Gastrocnemius medialis (tissue), 4 donors: Measurements from ENCODE around the gene RPS6KC1. TPM values are rescaled to one million over a fixed set of nuclear protein-coding genes. Genes with fewer than 3 reads are reported as not detected.

Experiments
- ATAC-seq, 2 donors: fragments of 150-250 bp; one replicate each; pipeline ENCODE4 v1.9.1; 2016
- DNase-seq, 2 donors: peaks; one replicate each; pipeline ENCODE4 v3.0.0-alpha.2; 2019
- H3K27ac ChIP-seq, 4 donors: fragments of 200-600 bp; sonication (generic); 1 replicate in 1 of 4; 2 replicates in 3 of 4; pipeline ENCODE4 v1.5.1; 2016 to 2018; ENCODE audit warnings: mild to moderate bottlenecking in 2 of 4, moderate library complexity in 1 of 4
- H3K27me3 ChIP-seq, 3 donors: fragments of 200-600 bp; sonication (generic) in 2 of 3; 1 replicate in 1 of 3; 2 replicates in 2 of 3; pipeline versions ENCODE4 v1.5.1 to v1.6.0; 2016 to 2019; ENCODE audit warnings: mild to moderate bottlenecking in 1 of 3, moderate library complexity in 1 of 3
- H3K36me3 ChIP-seq, 2 donors: fragments of 200-600 bp; sonication (generic) in 1 of 2; one replicate each; pipeline ENCODE4 v1.5.1; 2017 to 2018
- H3K4me1 ChIP-seq, 2 donors: fragments of 200-600 bp; sonication (generic) in 1 of 2; one replicate each; pipeline ENCODE4 v1.5.1; 2016 to 2017; ENCODE audit warnings: mild to moderate bottlenecking in 2 of 2
- H3K4me3 ChIP-seq, 4 donors: fragments of 200-600 bp; sonication (generic) in 3 of 4; 1 replicate in 1 of 4; 2 replicates in 3 of 4; pipeline ENCODE4 v1.5.1; 2016 to 2019; ENCODE audit warnings: mild to moderate bottlenecking in 2 of 4
- H3K9me3 ChIP-seq, 3 donors: fragments of 200-600 bp; sonication (generic) in 2 of 3; 1 replicate in 1 of 3; 2 replicates in 2 of 3; pipeline ENCODE4 v1.5.1; 2016 to 2019
- POLR2A ChIP-seq, 2 donors: fragments of 450-650 bp; IDR thresholded peaks; one replicate each; pipeline ENCODE4 v1.6.1; 2017; ENCODE audit warnings: antibody characterized with exemption in 2 of 2, mild to moderate bottlenecking in 2 of 2, moderate library complexity in 2 of 2
- in situ Hi-C, 4 donors: fragments of 200-750 bp; cut with MboI; loops; one replicate each; pipeline versions ENCODE4 v1.15.0 to v1.8.0; 2017; ENCODE audit warnings: low sequenced_read_pairs in 4 of 4
- intact Hi-C: fragments of 100-400 bp; cut with DNase I; formaldehyde crosslinking; loops from one replicate; pipeline ENCODE4 v1.15.1; 2023; ENCODE audit warnings: low total_unique reads
- total RNA-seq, 4 donors: library from RNA; depleted of rRNA; stranded (reverse); fragments of >200 nt; gene quantifications; one replicate each; pipeline versions ENCODE4 v1.1.0 to v1.2.3, GENCODE V29; 2016
- TF ChIP-seq, protein P1 (sequence below), 5 experiments: fragments of 450-650 bp in 3 of 5; fragments of 200-600 bp in 2 of 5; sonication (generic) in 2 of 5; IDR thresholded peaks in 4 of 5; conservative IDR thresholded peaks in 1 of 5; 1 replicate in 4 of 5; 2 replicates in 1 of 5; pipeline ENCODE4 v1.5.1; 2016 to 2019; ENCODE audit warnings: antibody characterized with exemption in 5 of 5, mild to moderate bottlenecking in 3 of 5, moderate library complexity in 3 of 5

Gene RPS6KC1
- total RNA-seq, 4 donors from 2014 or later, result 14.5 to 22.2 (median 16.2) TPM

DNA sequence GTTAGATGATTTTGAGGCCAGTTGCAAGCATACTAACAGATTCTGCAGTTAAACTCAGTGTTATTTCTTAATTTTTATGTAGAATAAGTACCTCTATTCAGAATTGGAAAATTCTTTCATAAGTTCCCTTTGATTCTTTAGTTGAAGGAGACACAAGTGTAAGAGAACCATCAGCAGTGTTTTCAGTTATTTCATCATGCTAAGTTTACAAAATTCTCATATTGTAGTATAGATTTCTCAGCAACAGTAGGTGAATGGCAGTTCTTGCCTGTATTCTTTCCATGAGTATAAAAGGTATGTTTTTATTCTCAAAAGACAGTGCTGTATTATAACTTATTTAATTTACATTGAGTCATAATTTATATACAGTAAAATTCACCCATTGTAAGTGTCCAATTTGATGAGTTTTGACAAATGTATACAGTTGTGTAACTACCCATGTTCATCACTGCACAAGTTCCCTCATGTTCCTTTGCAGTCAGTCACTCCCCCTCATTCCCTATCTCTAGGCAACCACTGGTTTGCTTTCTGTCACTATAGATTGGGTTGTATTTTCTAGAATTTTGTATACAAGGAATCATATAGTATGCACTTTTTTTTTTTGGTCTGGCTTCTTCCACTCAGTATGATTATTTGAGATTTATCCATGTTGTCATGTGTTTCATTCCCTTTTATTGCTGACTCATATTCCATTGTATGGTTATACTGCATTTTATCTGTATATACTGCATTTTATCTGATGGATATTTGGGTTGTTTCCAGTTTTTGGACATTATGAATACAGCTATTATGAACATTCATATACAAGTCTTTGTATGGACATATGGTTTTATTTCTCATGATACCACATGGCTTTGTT, 3.9 kb downstream of the RPS6KC1 start:
- TF ChIP-seq, protein P1, sequence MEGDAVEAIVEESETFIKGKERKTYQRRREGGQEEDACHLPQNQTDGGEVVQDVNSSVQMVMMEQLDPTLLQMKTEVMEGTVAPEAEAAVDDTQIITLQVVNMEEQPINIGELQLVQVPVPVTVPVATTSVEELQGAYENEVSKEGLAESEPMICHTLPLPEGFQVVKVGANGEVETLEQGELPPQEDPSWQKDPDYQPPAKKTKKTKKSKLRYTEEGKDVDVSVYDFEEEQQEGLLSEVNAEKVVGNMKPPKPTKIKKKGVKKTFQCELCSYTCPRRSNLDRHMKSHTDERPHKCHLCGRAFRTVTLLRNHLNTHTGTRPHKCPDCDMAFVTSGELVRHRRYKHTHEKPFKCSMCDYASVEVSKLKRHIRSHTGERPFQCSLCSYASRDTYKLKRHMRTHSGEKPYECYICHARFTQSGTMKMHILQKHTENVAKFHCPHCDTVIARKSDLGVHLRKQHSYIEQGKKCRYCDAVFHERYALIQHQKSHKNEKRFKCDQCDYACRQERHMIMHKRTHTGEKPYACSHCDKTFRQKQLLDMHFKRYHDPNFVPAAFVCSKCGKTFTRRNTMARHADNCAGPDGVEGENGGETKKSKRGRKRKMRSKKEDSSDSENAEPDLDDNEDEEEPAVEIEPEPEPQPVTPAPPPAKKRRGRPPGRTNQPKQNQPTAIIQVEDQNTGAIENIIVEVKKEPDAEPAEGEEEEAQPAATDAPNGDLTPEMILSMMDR (IDR thresholded peaks at IDR 0.05 in 4 of 5, conservative IDR thresholded peaks at IDR 0.05 in 1 of 5), result no peak
- in situ Hi-C loops (no loop called here), intact Hi-C loops (no loop called here)
- Histone ChIP-seq H3K4me1 (peaks cover 17 to 20% of the 10 kb centered on the region in 2 donors), H3K36me3 (no peaks in the 10 kb centered on the region), H3K9me3 (no peaks in the 10 kb centered on the region), H3K27ac (no peak overlapping the region), H3K4me3 (no peak overlapping the region), H3K27me3 (no peaks in the 10 kb centered on the region)
- ATAC-seq (no peak), DNase-seq (no peak)

DNA sequence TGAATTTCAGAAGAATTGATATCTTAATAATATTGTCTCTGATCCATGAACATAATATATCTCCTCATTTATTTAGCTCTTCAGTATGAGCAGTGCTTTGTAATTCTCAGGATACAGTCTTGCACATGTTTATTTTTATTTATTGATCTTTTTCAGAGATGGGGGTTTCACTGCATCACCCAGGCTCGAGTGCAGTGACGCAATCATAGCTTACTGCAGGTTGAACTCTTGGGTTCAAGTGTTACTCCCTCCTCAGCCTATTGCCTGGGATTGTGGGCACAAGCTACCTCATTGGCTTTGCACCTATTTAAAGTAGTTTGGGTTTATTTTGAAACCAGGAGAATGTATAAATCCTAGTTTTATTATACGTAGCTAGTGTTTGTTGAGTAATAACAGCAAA, 4.7 kb downstream of the RPS6KC1 start:
- TF ChIP-seq, protein P1 (IDR thresholded peaks at IDR 0.05 in 4 of 5, conservative IDR thresholded peaks at IDR 0.05 in 1 of 5), result no peak
- TF ChIP-seq POLR2A (IDR thresholded peaks at IDR 0.05), result no peak
- no peak overlapping the region for H3K4me3 ChIP-seq
- in situ Hi-C loops, result no loop called here
- H3K4me1 ChIP-seq, result peaks cover 9 to 13% of the 10 kb centered on the region in 2 donors
- no peak for DNase-seq
- H3K27me3 ChIP-seq, result no peaks in the 10 kb centered on the region
- no peaks in the 10 kb centered on the region for H3K36me3 ChIP-seq
- H3K27ac ChIP-seq, result no peak overlapping the region
- no peak for ATAC-seq
- H3K9me3 ChIP-seq, result no peaks in the 10 kb centered on the region
- intact Hi-C loops, result no loop called here

DNA sequence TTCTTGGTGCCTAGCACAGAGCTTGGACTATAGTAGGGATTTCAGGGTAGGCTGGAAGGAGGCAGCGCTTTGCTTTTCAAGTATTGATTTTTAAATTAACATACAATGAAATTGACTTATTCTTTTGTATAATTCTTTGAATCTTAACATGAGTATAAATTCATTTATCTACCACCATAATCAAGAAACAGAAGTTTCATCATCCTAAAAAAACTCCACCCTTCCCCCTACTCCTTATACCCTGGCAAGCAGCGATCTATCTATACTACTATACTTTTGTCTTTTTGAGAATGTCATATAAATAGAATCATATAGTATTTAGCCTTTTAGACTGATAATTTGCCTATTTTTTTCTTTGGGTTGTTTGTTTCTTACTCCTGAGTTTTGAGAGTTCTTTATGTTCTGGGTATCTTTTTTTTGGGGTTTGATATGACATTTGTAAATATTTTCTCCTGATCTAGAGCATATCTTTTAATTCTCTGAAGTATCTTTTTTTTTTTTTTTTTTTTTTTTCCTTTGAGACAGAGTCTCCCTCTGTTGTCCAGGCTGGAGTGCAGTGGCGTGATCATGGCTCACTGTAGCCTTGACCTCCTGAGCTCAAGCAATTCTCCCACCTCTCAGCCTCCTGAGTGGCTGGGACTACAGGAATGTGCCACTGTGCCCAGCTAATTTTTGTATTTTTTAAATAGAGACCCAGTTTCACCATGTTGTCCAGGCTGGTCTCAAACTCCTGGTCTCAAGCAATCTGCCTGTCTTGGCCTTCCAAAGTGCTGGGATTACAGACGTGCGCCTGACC, 6.4 kb downstream of the RPS6KC1 start:
- intact Hi-C loops, result no loop called here
- in situ Hi-C loops, result no loop called here
- no peak for ATAC-seq

DNA sequence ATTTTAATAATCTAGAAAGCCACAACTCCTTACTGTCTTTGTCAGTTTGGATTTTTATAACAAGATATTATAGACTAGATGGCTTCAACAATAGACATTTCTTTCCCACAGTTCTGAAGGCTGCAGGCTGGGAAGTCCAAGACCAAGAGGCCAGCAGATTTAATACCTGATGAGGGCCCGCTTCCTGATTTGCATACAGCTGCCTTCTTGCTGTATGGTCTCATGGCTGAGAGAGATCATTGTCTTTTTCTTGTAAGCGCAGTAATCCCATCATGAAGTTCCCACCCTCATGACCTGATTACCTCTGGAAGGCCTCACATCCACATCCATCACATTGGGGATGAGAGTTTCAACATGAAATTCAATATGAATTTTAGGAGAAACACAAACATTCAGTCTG, 9.8 kb downstream of the RPS6KC1 start:
- Histone ChIP-seq H3K27ac (no peak overlapping the region), H3K4me3 (no peak overlapping the region), H3K4me1 (no peaks in the 10 kb centered on the region), H3K36me3 (no peaks in the 10 kb centered on the region), H3K9me3 (no peaks in the 10 kb centered on the region), H3K27me3 (no peaks in the 10 kb centered on the region)
- intact Hi-C loops, result no loop called here
- in situ Hi-C loops, result no loop called here
- TF ChIP-seq, protein P1 (IDR thresholded peaks at IDR 0.05 in 4 of 5, conservative IDR thresholded peaks at IDR 0.05 in 1 of 5), result no peak
- no peak for TF ChIP-seq POLR2A (IDR thresholded peaks at IDR 0.05)
- ATAC-seq (no peak), DNase-seq (no peak)

More for the DNA sequence above, 6.4 kb downstream of the RPS6KC1 start:
- no peaks in the 10 kb centered on the region for H3K27me3 ChIP-seq
- DNase-seq, result no peak
- H3K36me3 ChIP-seq, result no peaks in the 10 kb centered on the region
- H3K4me1 ChIP-seq, result peaks cover under 1 to 4% of the 10 kb centered on the region in 2 donors
- H3K27ac ChIP-seq, result no peak overlapping the region
- H3K4me3 ChIP-seq, result no peak overlapping the region
- TF ChIP-seq, protein P1 (IDR thresholded peaks at IDR 0.05 in 4 of 5, conservative IDR thresholded peaks at IDR 0.05 in 1 of 5), result no peak
- no peak for TF ChIP-seq POLR2A (IDR thresholded peaks at IDR 0.05)
- H3K9me3 ChIP-seq, result no peaks in the 10 kb centered on the region
